ENCODE data around the gene OR2B2.

GRCh38 chr6:27867945-27868300 lies 44.3 kb downstream of the OR2B2 start:
- TF ChIP-seq ZNF384 (IDR thresholded peaks at IDR 0.05) (no peak), NFRKB (IDR thresholded peaks at IDR 0.05) (no peak), HDGF (IDR thresholded peaks at IDR 0.05; ENCODE audit: borderline replicate concordance) (no peak), ELF4 (IDR thresholded peaks at IDR 0.05) (no peak), PKNOX1 (IDR thresholded peaks at IDR 0.05) (no peak), SUZ12 (IDR thresholded peaks at IDR 0.05) (no peak), CTBP1 (IDR thresholded peaks at IDR 0.05; ENCODE audit: borderline replicate concordance) (no peak), ARNT (IDR thresholded peaks at IDR 0.05) (no peak), FOXA1 (IDR thresholded peaks at IDR 0.05) (no peak), SP1 (IDR thresholded peaks at IDR 0.05) (no peak), TARDBP (IDR thresholded peaks at IDR 0.05) (no peak)

Measured in HEK293T (cell line).